Natural killer cell (primary cell): ENCODE results near the gene ERF. TPM values are rescaled to one million over a fixed set of nuclear protein-coding genes. Genes with fewer than 3 reads are reported as not detected.

Source experiments
- ATAC-seq, 3 donors: fragments of 150-1000 bp in 2 of 3; fragments of 200-7000 bp in 1 of 3; cut with Tn5 transposase; 1 replicate in 1 of 3; 2 replicates in 2 of 3; pipeline ENCODE4 v1.10.0; 2021; ENCODE audit warnings: mild to moderate bottlenecking in 2 of 3, moderate library complexity in 2 of 3
- DNase-seq, 2 donors: peaks; one replicate each; pipeline versions ENCODE4 v3.0.0 to v3.0.0-alpha.2; 2013 to 2021; ENCODE audit warnings: mixed read lengths in 1 of 2
- H3K27ac ChIP-seq: one replicate; pipeline ENCODE4 v1.5.1; 2013; ENCODE audit warnings: mild to moderate bottlenecking, low read length
- H3K27me3 ChIP-seq: one replicate; pipeline ENCODE4 v1.6.1; 2013; ENCODE audit warnings: low read length; ENCODE audit not compliant: control insufficient read depth, insufficient read depth
- H3K36me3 ChIP-seq: one replicate; pipeline ENCODE4 v1.6.1; 2013; ENCODE audit warnings: low read length; ENCODE audit not compliant: control insufficient read depth, insufficient read depth
- H3K4me1 ChIP-seq: one replicate; pipeline ENCODE4 v1.6.1; 2013; ENCODE audit warnings: low read length; ENCODE audit not compliant: control insufficient read depth, insufficient read depth
- H3K4me3 ChIP-seq: one replicate; pipeline ENCODE4 v1.5.1; 2013; ENCODE audit warnings: low read length
- H3K9me3 ChIP-seq: one replicate; pipeline ENCODE4 v1.6.1; 2013; ENCODE audit warnings: low read length; ENCODE audit not compliant: control insufficient read depth, insufficient read depth
- H3K27ac Mint-ChIP-seq, 2 donors: one replicate each; pipeline ENCODE4 v1.8.0; 2022; ENCODE audit warnings: mild to moderate bottlenecking in 2 of 2, mixed read lengths in 2 of 2, moderate library complexity in 1 of 2
- H3K27me3 Mint-ChIP-seq, 2 donors: one replicate each; pipeline ENCODE4 v1.8.0; 2022; ENCODE audit warnings: low read depth in 2 of 2, mixed read lengths in 2 of 2
- H3K36me3 Mint-ChIP-seq: one replicate; pipeline ENCODE4 v1.8.0; 2022; ENCODE audit warnings: mixed read lengths
- H3K4me1 Mint-ChIP-seq, 2 donors: one replicate each; pipeline ENCODE4 v1.8.0; 2022; ENCODE audit warnings: mixed read lengths in 2 of 2
- H3K4me3 Mint-ChIP-seq: one replicate; pipeline ENCODE4 v1.8.0; 2022; ENCODE audit warnings: mild to moderate bottlenecking, moderate library complexity, mixed read lengths
- H3K9me3 Mint-ChIP-seq, 2 donors: one replicate each; pipeline ENCODE4 v1.8.0; 2022; ENCODE audit warnings: mixed read lengths in 2 of 2
- WGBS: methylation state at CpG from one replicate; pipeline ENCODE4 v1.1.7; 2013; ENCODE audit warnings: missing lambda C conversion rate; ENCODE audit not compliant: insufficient coverage; 5-methylcytosine and 5-hydroxymethylcytosine counted together
- intact Hi-C: fragments of 100-400 bp; cut with micrococcal nuclease; formaldehyde crosslinking; loops from one replicate; pipeline ENCODE4 v1.14.2; 2022
- total RNA-seq, 4 donors: library from RNA; stranded (reverse); fragments of 120-200 nt in 1 of 4; gene quantifications; one replicate each; pipeline versions ENCODE4 v1.2.3 to v1.2.4, GENCODE V29; 2013 to 2022
- TF ChIP-seq, protein P1 (sequence below): fragments of 200-600 bp; IDR thresholded peaks from one replicate; pipeline ENCODE4 v1.8.0; 2022; ENCODE audit warnings: antibody characterized with exemption

ERF gene
- total RNA-seq, 3 donors from 2014 or later (not counting 1 experiment from before 2014, with no cell fraction given), result 58.3 to 115 (median 75.6) TPM

DNA sequence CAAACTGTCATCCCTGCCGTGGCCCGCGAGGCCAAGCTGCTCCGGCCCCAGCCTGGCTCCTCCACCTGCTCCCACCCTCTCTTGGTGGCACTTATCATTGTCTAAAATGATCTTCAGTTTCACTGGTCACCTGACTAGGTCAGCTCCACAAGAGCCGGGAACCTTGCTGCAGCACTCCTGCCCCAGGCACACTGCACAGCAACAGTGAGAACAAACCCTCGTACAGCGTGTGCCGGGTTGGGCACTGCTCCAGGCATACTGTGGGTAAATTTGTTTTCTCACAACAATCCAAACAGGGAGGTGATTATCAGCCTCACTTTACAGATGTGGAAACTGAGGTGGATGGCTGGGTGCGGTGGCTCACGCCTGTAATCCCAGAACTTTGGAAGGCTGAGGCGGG, 46.3 kb downstream of the ERF start:
- 98% methylated on average over 11 of the region's 11 CpGs for WGBS
- TF ChIP-seq, protein P1, sequence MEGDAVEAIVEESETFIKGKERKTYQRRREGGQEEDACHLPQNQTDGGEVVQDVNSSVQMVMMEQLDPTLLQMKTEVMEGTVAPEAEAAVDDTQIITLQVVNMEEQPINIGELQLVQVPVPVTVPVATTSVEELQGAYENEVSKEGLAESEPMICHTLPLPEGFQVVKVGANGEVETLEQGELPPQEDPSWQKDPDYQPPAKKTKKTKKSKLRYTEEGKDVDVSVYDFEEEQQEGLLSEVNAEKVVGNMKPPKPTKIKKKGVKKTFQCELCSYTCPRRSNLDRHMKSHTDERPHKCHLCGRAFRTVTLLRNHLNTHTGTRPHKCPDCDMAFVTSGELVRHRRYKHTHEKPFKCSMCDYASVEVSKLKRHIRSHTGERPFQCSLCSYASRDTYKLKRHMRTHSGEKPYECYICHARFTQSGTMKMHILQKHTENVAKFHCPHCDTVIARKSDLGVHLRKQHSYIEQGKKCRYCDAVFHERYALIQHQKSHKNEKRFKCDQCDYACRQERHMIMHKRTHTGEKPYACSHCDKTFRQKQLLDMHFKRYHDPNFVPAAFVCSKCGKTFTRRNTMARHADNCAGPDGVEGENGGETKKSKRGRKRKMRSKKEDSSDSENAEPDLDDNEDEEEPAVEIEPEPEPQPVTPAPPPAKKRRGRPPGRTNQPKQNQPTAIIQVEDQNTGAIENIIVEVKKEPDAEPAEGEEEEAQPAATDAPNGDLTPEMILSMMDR, result no peak
- Histone ChIP-seq H3K4me3 (no peak overlapping the region), H3K4me1 (peaks cover 30% of the 10 kb centered on the region), H3K27ac (no peak overlapping the region), H3K36me3 (peaks cover 82% of the 10 kb centered on the region), H3K27me3 (no peaks in the 10 kb centered on the region), H3K9me3 (no peaks in the 10 kb centered on the region)
- Mint-ChIP-seq H3K27me3 (no peaks in the 10 kb centered on the region), H3K9me3 (no peaks in the 10 kb centered on the region), H3K36me3 (peaks cover 6% of the 10 kb centered on the region), H3K27ac (peak overlapping the region; percentile 68 to 85), H3K4me1 (peaks cover 38 to 70% of the 10 kb centered on the region in 2 donors), H3K4me3 (peak overlapping the region; percentile 69)
- intact Hi-C loops, result no loop called here
- no peak for ATAC-seq
- no peak for DNase-seq

DNA sequence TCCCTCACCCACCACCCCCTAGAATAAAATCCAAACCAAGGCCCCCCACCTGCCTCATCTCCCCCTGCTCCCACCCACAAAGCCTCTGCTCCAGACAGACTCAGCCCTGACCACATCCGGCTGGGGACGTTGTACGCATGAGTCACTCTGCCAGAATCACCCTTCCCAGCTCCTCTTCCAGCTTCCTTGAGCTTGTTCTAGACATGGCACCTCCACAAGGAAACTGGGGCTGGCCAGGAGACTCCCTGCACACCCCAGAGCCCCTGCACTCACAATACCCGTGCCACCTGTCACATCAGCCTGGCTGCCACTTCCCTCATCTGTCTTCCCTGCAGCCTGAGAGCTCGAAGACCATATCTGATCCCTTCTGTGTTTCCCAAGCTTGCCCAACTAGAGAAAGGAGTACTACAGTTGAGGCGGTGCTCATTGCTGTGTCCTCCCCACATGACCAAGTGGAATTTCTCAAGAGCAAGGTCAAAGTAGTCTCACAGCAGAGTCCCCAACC, 47.1 kb downstream of the ERF start:
- no peak overlapping the region for H3K27ac ChIP-seq
- H3K4me3 ChIP-seq, result no peak overlapping the region
- ATAC-seq (peak in 2 of 3 donors; percentile 48 to 53), DNase-seq (peak in 1 of 2 donors; percentile 56)
- Mint-ChIP-seq H3K27me3 (no peaks in the 10 kb centered on the region), H3K36me3 (peaks cover 6% of the 10 kb centered on the region), H3K4me1 (peaks cover 38 to 70% of the 10 kb centered on the region in 2 donors), H3K4me3 (peak overlapping the region; percentile 17), H3K9me3 (no peaks in the 10 kb centered on the region), H3K27ac (peak overlapping the region; percentile 68 to 85)
- H3K27me3 ChIP-seq, result no peaks in the 10 kb centered on the region
- 66% methylated on average over 6 of the region's 6 CpGs for WGBS
- TF ChIP-seq, protein P1, result no peak
- H3K9me3 ChIP-seq, result no peaks in the 10 kb centered on the region
- peaks cover 81% of the 10 kb centered on the region for H3K36me3 ChIP-seq
- intact Hi-C loops, result no loop called here
- peaks cover 37% of the 10 kb centered on the region for H3K4me1 ChIP-seq

DNA sequence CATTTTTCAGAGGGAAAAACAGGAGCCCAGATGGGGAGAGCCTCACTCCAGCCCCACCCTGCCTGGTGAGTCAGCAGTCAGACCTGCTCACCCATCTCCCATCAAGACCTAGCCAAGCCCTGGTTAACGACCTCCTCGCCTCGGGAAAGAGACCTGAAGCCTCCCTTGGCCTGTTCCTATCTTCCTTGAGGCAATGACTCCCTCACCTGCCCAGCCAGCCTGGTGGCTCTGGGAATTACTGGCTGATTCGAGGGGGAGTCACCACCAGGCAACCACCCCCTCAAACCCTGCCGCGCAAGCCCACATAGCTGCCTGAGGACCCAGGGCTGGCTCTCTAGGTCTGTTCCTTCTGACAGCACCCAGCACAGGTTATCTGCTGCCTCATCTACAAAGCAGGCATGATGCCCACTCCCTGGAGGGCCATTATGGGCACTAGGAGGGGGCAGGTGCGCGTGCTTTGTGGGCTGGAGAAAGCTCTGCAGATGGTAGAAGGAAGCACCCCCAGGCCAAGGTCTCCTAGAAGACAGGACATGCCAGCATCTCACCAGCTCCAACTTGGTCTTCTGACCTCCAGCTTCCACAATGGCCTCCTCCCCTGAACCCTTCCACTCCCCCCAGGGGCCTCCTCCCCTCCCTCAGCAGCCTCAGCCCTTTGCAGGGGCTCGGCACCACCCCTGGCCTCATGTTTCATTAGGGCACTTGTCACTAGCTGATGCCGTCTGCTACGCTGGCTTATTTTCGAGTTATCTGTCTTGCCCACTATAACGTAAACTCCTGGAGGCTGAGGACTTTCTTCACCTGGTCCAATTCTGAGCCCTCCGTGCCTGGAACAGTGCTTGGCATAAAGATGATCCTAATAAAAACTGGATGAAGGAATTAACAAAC, 47.8 kb downstream of the ERF start:
- no peak for DNase-seq
- Mint-ChIP-seq H3K9me3 (no peaks in the 10 kb centered on the region), H3K4me1 (peaks cover 42 to 72% of the 10 kb centered on the region in 2 donors), H3K27me3 (no peaks in the 10 kb centered on the region), H3K27ac (peak overlapping the region; percentile 68 to 85), H3K36me3 (peaks cover 6% of the 10 kb centered on the region), H3K4me3 (peak overlapping the region; percentile 17)
- TF ChIP-seq, protein P1, result no peak
- Histone ChIP-seq H3K4me3 (no peak overlapping the region), H3K27ac (no peak overlapping the region), H3K27me3 (no peaks in the 10 kb centered on the region), H3K36me3 (peaks cover 80% of the 10 kb centered on the region), H3K4me1 (peaks cover 38% of the 10 kb centered on the region), H3K9me3 (no peaks in the 10 kb centered on the region)
- ATAC-seq, result no peak
- WGBS, result 91% methylated on average over 14 of the region's 14 CpGs
- intact Hi-C loops, result no loop called here
